Renal pelvis (tissue), 4 donors: ENCODE results near the gene EBP. TPM values are rescaled to one million over a fixed set of nuclear protein-coding genes. Genes with fewer than 3 reads are reported as not detected.
A peak's percentile ranks its signal among the peaks of the same experiment; 100 is the strongest.

Experiments
- DNase-seq: peaks from one replicate; pipeline ENCODE4 v3.0.0-alpha.2; 2013
- polyA plus RNA-seq, 3 donors: library from polyadenylated mRNA; unstranded; fragments of 120-200 nt; gene quantifications; one replicate each; pipeline ENCODE4 v1.2.1, GENCODE V29; 2013; ENCODE audit not compliant: insufficient read length in 3 of 3

Gene EBP
- polyA plus RNA-seq, 3 donors = 78.3 to 82.8 (median 82.4) TPM

DNA sequence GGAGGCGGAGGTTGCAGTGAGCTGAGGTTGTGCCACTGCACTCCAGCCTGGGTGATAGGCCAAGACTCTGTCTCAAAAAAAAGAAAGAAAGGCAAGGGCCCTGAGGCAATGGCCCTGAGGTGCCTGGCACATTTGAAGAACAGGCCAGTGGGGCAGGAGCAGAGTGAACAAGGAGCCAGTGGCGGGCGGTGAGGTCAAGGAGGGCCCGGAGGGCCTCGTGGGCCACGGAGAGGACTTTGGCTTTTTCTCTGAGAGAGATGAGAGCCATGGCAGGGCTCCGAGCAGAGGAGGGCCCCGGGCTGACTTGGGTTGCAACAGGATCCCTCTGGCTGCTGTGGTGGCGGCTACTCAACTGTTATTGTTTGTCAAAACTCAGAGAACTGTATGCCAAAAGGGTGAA, 32.3 kb upstream of the EBP start:
- no peak for DNase-seq

DNA sequence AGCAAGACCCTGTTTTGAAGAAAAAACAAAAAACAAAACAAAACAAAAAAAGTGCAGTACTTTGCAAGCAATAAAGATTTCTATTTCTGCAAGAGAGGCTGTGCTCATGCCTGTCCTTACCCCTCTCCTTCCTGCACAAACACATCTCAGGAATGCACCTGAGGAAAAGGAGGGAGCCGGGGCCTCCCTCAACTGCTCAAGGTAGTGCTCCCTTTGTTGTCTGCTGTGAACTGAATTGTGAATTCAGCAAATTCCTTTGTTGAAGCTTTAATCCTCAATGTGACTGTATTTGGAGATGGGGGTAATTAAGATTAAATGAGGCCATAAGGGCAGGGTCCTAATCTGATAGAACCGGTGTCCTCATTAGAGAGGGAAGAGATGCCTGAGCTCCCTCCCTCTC, 31.7 kb upstream of the EBP start:
- no peak for DNase-seq

DNA sequence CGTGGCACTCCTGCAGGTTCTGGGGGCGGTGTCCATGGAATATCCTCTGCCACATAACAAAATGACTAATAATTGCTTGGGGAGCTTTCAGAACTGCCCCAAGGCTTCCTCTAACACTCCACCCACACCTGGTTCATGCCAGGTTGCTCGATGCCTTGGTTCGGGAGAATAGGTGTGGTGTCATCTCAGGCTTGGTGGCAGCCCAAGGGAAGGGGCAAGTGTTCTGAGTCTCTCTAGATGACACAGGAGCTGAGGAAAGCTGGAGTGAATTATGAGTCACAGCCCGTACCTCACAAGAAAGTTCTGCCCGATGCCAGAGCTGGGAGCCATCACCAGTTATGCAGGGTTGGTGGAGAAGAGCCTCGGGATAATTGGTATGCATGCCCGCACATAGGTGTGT, 30.9 kb upstream of the EBP start:
- no peak for DNase-seq

DNA sequence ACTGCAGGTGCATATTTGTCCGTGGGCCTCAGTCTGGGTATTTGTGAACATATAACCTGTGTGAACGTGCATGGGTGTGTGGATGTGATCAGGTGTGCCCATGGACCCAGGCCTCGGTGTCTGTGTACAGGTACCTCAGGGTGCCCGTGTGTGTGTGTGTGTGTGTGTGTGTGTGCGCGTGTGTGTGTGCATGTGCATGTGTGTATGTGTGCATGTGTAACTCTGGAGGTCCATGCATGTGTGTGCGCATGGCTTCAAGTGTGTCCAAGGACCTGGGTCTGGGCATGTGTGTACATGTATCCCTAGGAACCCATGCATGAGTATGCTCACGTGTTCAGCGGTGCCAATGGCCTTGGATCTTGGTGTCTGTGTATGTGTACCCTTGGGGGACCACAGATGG, 29.8 kb upstream of the EBP start:
- DNase-seq = no peak

DNA sequence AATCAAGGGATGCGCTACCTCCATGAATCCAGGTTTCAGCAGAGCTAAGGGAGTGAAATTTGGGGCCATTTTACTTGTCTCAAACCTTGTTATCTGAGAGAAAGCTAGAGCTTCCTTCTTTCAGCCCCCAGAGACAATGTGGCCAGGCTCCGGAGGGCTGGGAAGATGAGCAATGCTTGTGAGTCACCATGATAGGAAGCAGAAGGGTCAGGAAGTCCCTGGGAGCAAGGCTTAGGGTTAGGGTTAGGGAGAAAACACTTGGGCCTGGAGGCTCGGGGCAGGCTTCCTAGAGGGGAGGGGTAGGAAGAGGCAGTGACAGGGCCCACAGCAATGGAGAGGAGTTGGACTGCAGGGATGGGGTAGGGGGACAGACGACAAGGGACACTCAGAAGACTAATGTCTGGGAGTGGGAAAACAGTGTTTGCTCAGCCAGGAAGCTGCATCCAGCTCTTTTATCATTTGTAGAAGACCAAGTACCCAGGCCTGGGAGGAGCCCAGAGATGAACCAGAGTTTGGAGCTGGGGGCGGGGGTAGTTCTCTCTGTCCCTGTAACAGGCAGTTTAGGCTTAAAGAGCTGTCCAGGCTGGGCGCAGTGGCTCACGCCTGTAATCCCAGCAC, 29.2 kb upstream of the EBP start:
- DNase-seq = no peak

DNA sequence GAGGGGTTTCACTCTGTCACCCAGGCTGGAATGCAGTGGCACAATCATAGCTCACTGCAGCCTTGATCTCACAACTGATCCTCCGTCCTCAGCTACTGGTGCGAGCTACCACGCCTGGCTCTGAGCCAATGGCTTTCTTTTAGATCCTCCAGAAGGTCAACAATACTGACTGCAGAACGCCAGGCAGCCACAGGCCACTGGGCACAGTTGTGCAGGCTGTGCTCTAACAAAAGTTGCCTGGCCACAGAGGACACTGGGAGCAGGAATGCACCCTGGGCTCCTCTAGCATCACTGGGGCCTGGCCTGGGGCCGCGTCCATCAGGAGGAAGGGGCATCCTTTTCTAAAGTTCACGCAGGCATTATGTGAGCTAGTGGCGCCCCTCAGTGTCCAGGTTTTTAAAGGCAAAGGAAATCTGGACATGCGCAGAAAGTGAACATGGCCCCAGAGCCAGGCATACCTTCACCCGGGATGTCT, 27.7 kb upstream of the EBP start:
- DNase-seq = no peak

DNA sequence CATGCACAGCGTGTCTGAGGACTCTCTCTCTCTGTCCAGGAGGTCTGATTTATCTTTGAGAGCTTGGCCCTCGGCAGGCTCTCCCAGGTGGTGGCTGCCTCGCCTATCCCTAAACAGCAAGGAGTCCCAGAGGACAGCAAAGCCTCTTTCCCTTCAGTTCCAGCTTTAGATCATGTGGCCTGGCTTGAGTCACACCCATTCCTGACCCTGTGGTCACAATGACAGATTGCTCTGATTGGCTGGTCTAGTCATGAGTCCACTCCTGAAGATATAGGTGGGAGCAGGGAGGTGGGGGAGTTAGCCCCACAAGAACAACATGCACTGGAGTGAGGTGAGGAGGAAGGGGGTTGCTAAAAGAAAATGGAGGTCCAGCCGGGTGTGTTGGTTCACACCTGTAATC, 24.9 kb upstream of the EBP start:
- DNase-seq = no peak

DNA sequence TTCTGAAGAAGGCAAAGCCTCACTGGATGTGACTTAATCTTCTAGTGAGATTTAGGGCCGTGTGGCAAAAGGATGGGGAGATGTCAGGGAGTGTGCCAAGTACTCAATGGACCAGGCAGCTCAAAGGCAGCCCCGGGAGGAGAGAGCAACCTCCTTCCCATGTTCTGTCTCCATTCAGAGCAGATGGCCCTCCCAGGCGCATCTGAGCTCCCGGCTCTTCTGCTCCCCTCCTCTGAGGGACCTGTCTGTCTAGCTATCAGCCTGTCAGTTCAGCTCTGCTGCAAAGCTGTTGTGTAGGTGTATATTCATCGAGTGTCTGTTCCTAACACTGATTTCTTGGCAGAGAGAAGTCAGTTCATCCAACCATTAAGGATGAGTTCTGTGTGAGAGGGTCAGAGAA, 23.7 kb upstream of the EBP start:
- DNase-seq = no peak

DNA sequence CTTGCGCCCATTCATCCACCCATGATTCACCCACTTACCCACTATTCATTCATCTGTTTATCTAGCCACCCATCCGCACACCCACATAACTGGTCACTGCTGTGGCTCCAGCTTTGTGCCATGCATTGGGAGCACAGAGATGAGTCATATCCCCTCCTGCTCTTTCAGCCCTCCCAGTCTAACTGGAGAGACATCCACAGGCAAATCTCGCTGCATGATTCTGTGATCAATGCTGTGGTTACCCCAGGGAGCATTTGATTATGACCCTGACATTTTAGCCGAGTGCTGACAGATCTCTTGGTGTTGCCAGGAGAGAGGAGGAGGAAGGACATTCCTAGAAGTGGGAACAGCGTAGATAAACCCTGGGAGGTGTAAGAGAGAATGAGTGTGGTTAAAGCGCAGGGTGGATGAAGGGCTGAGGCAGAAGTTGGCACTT, 23.2 kb upstream of the EBP start:
- DNase-seq = no peak

DNA sequence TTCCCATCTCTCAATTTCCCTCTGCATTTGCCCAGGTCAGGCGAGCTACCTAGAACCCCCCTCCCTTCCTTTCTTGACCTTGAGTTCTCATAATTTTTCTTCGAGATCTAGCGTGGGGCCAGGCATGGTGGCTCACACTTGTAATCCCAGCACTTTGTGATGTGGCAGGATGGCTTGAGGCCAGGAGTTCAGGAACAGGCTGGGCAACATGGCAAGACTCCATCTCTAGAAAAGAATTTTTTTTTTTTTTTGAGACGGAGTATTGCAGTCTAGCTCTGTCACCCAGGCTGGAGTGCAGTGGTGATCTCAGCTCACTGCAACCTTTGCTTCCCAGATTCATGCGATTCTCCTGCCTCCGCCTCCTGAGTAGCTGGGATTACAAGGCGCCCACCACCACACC, 17.3 kb upstream of the EBP start:
- no peak for DNase-seq

DNA sequence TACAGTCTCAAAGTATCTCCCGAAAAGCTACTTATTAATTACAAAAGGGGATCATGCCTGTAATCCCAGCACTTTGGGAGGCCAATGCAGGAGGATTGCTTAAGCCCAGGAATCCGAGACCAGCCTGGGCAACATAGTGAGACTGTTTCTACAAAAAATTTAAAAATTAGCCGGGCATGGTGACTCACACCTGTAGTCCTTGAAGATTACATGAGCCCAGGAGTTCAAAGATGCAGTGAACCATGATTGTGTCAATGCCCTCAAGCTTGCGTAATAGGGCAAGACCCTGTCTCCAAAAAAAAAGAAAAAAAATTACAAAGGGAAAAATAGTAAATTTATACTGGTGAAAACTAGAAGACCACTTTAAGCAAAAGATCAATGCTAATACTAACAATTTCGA, 16.1 kb upstream of the EBP start:
- no peak for DNase-seq

DNA sequence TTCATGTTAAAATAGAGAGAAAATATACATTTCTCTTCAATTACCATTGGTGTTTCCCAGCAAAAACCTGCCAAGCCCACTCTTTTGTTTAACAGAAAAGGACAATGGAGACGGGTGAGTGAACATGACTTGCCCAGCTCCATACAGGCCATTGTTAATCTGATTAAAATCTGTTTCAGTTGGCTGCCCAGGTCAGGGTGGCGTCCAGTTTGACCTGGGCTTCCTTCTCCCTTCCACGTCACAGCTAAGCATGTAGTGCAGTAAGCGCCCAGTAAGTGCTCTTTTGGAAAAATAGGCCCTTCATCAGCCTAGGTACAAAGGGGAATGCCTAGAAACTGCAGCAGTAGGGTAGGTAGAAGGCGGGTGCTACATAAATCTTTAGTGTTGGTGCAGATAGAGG, 14.4 kb upstream of the EBP start:
- no peak for DNase-seq

DNA sequence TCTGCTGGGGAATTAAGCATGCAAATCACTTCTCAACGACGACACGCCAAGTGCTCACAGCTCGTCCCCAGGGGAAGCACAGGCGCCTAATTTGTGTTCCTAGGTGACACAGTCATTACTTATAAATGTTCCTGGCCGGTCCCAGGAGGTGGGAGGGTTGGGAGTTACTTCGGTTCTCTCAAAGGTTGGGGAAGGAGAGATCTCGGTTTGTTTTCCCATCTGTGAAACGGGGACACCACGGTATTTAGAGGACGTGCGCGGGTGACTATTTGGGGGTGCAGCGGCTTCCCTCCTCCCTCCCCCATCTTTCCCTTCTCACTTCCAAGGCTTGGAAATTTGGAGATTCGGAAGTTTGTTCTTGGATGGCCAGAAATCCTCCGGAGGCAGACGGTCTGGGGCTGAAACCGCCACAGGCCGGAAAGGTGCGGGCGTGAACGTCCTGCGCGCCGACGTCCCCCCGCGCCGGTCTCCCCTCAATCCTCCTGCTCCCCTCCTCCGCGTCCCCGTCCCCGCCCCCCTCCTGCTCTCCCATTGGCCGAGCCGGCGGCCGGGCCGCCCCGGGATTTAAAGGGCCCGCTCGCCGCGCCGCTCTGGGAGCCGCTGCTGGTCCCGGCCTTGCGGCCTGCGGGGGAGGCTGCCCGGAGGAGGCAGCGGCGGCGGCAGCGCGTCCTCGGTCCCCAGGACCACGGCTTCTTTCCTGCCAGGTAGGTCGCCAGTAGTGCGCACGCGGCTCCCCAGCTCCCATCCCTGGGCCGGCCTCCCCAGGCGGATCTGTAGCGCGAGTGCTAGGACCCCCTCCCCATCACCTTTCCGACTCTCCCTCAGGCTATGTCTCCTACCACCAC, 13.0 kb upstream of the EBP start, which contains the start of gene PORCN:
TSS of gene PORCN (plus strand) at position 593 of the 845 bp plus-strand sequence. CDS start 829 bp downstream, outside the sequence.
- peak; percentile 57 for DNase-seq

DNA sequence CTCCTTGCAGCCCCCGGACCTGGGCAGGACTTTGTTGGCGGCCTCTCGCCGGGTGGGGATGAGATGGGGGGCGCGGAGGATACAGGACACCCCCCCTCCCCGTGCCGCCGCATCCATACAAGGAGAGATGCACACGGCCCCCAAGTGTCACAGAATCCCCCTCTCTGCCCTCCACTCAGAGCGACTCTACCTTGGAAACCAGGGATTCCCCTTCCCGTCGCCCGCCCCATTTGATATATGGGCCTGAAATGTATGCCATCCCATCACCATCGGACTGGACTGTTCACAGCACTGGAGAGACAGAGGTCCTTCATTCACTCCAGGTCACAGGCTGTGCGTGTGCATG, 12.4 kb upstream of the EBP start:
- DNase-seq = no peak

DNA sequence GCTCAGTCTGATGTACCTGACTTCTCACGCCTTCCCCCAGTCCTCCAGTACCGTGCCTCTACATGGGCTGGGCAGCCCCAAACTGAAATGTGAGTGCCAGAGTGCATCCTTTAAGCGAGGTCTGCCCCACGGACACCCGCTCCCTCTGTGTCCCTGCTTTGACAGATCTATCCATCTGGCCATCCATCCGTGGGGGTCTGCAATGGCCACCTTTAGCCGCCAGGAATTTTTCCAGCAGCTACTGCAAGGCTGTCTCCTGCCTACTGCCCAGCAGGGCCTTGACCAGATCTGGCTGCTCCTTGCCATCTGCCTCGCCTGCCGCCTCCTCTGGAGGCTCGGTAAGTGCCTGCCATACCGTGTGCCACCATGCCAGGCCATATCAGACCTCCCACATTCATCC, 12.0 kb upstream of the EBP start:
- no peak for DNase-seq

DNA sequence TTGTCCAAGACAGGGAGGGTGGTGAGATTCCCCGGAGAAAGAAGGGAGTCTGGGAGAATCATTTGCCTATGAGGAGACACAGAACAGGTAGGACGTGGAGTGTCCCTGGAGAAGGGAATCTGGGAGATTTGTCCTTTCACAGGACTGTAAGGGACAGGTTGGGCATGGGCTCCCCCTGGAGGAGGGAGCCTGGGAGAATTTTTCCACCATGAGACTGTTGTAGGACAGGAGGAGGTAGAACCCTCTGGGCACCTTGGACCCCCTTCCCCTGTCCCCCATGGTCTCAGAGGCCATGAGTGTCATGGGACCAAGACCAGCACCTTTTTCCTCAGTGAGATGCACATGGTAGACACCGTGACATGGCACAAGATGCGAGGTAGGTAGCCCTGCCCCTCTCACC, 10.0 kb upstream of the EBP start:
- DNase-seq = no peak

DNA sequence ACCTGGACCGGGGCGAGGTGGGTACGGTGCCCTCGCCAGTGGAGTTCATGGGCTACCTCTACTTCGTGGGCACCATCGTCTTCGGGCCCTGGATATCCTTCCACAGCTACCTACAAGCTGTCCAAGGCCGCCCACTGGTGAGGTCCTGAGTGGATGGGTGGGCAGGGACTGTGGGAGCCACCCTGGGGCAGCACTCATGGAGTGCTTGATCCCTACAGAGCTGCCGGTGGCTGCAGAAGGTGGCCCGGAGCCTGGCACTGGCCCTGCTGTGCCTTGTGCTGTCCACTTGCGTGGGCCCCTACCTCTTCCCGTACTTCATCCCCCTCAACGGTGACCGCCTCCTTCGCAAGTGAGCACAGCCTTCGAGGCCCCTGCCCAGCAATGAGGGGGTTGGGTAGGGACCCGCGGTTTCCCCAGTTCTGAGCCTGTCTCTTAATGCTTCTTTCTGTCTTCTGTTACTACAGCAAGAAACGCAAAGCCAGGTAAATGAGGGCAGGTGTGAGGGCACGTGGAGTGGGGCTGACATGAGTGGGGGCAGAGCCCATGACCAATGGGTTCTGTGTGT, 9.2 kb upstream of the EBP start:
- DNase-seq = no peak

DNA sequence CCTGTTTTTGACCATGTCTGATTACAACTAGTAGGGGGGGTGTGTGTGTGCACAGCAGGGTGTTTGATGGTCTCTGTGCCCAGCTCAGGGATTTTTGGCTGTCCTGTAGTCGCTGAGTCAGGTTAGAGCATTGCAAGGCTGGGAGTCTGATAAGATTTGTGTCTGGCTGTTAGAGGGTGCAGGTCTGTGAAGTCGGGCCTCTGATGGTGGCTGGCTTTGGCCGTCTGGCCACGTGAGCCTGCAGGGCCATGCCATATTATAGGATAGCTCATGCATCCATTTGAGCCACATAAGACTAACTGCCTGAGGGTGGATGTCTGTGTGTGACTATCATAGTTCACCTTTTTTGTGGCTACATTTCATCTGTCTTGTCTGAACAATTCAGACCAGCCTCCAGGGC, 7.9 kb upstream of the EBP start:
- DNase-seq = no peak

DNA sequence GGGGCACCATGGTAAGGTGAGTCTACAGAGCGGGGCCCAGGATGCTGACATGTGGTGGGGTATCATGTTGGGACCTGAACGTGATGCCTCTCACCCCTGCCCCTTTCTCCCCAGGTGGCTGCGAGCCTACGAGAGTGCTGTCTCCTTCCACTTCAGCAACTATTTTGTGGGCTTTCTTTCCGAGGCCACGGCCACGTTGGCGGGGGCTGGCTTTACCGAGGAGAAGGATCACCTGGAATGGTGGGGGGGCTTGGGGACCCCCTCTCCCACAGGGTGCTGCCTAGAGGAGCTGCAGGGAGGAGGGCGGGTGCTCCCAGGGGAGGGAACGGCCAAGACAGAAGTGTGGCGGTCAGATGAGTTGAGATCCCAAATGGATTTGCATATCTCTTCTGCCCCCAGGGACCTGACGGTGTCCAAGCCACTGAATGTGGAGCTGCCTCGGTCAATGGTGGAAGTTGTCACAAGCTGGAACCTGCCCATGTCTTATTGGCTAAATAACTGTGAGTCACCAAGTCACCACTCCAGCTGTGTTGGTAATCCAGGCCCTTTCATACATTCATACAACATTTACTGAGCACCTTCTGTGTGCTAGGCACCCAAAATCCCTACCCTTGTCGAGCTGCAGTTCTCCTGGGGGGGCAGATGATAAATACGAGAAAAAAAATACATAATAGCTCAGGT, 7.3 kb upstream of the EBP start:
- no peak for DNase-seq

DNA sequence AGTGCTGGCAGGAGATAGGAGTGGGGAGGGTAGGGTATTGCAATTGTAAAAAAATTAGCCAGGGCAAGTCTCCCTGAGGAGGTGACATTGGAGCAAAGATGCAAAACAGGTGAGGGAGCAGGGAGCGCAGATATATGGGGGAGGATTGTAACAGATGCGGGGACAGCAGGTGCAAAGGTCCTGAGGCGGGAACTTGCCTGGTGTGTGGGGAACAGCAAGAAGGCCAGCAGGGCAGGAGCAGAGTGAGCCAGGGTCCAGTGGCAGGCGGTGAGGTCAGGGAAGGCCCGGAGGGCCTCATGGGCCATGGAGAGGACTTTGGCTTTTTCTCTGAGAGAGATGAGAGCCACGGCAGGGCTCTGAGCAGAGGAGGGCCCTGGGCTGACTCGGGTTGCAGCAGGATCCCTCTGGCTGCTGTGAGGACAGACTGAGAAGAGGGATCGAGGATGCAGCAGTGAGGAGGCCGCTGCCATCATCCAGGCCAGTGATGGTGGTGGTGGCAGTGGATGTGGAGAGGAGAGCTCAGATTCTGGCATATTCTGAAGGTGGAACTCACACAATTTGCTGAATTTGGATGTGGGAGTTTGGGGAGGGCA, 6.6 kb upstream of the EBP start:
- DNase-seq = no peak

DNA sequence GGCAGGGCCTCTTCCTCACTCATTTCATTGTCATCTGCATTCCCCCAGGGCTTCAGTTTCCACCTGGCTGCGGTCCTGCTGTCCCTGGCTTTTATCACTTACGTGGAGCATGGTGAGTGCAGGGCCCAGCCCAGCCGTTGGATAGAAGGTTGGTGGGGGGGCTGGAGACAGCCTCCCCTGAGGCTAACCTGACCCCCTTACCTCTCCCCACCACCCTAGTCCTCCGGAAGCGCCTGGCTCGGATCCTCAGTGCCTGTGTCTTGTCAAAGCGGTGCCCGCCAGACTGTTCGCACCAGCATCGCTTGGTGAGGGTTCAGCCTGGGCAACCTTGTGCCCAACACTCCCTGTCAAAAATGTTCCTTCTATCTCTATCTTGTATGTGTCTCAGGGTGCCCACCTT, 5.8 kb upstream of the EBP start:
- DNase-seq = no peak

DNA sequence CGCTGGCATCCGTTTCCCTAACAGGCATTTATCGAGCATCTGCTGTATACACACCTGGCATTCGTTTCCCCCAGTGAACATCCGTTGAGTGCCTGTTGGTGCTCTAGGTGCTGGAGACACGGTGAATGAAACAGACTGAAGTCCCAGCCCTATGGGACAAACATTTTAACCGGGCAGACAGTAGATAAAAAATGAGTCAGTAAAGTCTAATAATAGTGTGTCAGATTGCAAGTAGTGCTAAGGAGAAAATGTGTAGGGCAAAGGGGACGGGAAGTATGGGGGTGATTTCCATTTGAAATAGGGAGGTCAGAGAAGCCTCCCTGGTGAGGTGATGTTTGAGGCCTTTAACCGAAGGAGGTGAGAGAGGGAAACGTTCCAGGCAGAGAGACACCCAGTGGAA, 5.3 kb upstream of the EBP start:
- no peak for DNase-seq
